ENCODE results near the gene NFIB.

Gene NFIB

GRCh38 chr9:14344941-14345353 is 31.0 kb upstream of the NFIB start:
- DNase-seq = no peak

GRCh38 chr9:14344053-14344524 is 30.1 kb upstream of the NFIB start:
- no peak for DNase-seq

- DNase-seq = no peak
Measured at GRCh38 chr9:14343261-14344031, 29.5 kb upstream of the NFIB start.

- no peak for DNase-seq
Measured at GRCh38 chr9:14342736-14343135, 28.8 kb upstream of the NFIB start.

- no peak for DNase-seq
Measured at GRCh38 chr9:14341437-14342122, 27.6 kb upstream of the NFIB start.

GRCh38 chr9:14340994-14341393 is 27.1 kb upstream of the NFIB start:
- no peak for DNase-seq

GRCh38 chr9:14340219-14340873 is 26.4 kb upstream of the NFIB start:
- DNase-seq = no peak

GRCh38 chr9:14339746-14340145 is 25.8 kb upstream of the NFIB start:
- DNase-seq = no peak

- DNase-seq = no peak
Measured at GRCh38 chr9:14337615-14338014, 23.7 kb upstream of the NFIB start.

GRCh38 chr9:14336244-14336643 is 22.3 kb upstream of the NFIB start:
- no peak for DNase-seq

GRCh38 chr9:14331120-14331519 is 17.2 kb upstream of the NFIB start:
- no peak for DNase-seq

- no peak for DNase-seq
Measured at GRCh38 chr9:14327036-14327435, 13.1 kb upstream of the NFIB start.

- DNase-seq = no peak
Measured at GRCh38 chr9:14326264-14326826, 12.4 kb upstream of the NFIB start.

GRCh38 chr9:14325147-14325546 is 11.2 kb upstream of the NFIB start:
- no peak for DNase-seq

GRCh38 chr9:14323985-14324650 is 10.2 kb upstream of the NFIB start:
- no peak for DNase-seq

- DNase-seq = no peak
Measured at GRCh38 chr9:14323083-14323971, 9.4 kb upstream of the NFIB start.

- DNase-seq = peak; percentile 78
Measured at GRCh38 chr9:14322211-14323082, 8.5 kb upstream of the NFIB start.

GRCh38 chr9:14321517-14322130 is 7.7 kb upstream of the NFIB start:
- no peak for DNase-seq

- DNase-seq = no peak
Measured at GRCh38 chr9:14320271-14321181, 6.6 kb upstream of the NFIB start.

Data from stimulated activated naive CD4-positive, alpha-beta T cell treated with Interleukin-2 at 50 U/mL for 16 hours (primary cell).